AG04450 (cell line): ENCODE measurements around the gene ADAMTS16. TPM values are rescaled to one million over a fixed set of nuclear protein-coding genes. Genes with fewer than 3 reads are reported as not detected.

ENCODE experiments used
- CTCF ChIA-PET: fragments of 300-600, 350-600 bp; formaldehyde crosslinking; extraction: SDS; loops from one replicate; lab custom pipeline; 2022; ENCODE audit warnings: antibody characterized with exemption, inconsistent platforms; lab: Charles Lee
- POLR2A ChIA-PET: fragments of 350-600 bp; formaldehyde crosslinking; extraction: SDS; loops from one replicate; lab custom pipeline; 2021; ENCODE audit warnings: antibody characterized with exemption, inconsistent platforms; lab: Yijun Ruan, JAX
- DNase-seq: peaks from one replicate; pipeline ENCODE4 v3.0.0-alpha.2; 2011; ENCODE audit warnings: low read depth, low spot score
- H3K27ac ChIP-seq: one replicate; pipeline ENCODE4 v1.5.1; 2012; ENCODE audit warnings: low read depth, low read length, control low read depth
- H3K27me3 ChIP-seq: one replicate; pipeline ENCODE4 v1.6.0; 2012; ENCODE audit warnings: low read length; ENCODE audit not compliant: control insufficient read depth, insufficient read depth
- H3K4me3 ChIP-seq: 2 replicates; pipeline ENCODE4 v1.5.1; 2011; ENCODE audit warnings: mild to moderate bottlenecking, low read depth, low read length, control low read depth
- H3K9me3 ChIP-seq: 2 replicates; pipeline ENCODE4 v1.5.1; 2012; ENCODE audit warnings: low read length; ENCODE audit not compliant: control insufficient read depth, insufficient read depth
- polyA plus RNA-seq: library from polyadenylated mRNA; depleted of rRNA; stranded (reverse); fragments of >200 nt; gene quantifications from 2 replicates; pipeline ENCODE4 v1.2.3, GENCODE V29; 2011
- TF ChIP-seq, protein P1 (sequence below): IDR thresholded peaks from 2 replicates; pipeline ENCODE4 v1.5.1; 2011; ENCODE audit warnings: low read depth, low read length, control low read depth, inconsistent platforms

The ADAMTS16 gene
- polyA plus RNA-seq, 1 experiment, result 0.04 TPM

DNA sequence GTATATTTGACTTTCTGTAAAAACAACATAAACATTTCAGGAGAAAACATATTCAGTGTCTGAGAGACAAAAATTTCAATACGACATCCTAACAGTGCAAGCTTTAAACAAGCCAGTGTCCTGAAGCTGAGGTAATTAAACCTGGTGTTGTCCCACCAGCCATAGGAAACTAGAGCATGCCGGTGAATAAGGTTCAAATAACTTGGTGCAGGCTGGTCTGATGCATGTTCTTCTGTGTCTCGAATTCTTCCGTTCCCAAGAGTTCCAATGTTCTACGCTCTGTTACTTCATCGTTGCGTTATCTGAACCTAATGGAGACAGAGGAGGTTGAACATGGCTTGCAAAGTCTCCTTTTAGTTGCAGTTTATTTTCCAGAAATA is 48.9 kb downstream of the ADAMTS16 start:
- POLR2A ChIA-PET, result no interaction called here
- DNase-seq, result no peak
- H3K4me3 ChIP-seq, result no peak overlapping the region

DNA sequence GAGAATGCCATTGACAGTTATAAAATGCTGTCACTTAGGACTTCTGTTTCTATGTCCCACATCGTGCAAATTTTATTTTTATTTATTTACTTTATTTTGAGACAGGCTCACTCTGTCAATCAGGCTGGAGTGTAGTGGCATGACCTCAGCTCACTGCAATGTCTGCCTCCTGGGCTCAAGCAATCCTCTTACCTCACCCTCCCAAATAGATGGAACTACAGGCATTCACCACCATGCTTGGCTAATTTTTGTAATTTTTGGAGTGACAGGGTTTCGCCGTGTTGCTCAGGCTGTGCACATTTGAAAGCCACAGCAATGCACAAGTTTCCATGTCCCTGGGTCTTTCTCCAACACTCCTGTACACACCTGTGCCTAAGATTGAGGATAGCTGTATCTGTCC is 51.8 kb downstream of the ADAMTS16 start:
- no peak overlapping the region for H3K4me3 ChIP-seq
- ChIA-PET CTCF (no interaction called here), POLR2A (no interaction called here)
- TF ChIP-seq, protein P1, sequence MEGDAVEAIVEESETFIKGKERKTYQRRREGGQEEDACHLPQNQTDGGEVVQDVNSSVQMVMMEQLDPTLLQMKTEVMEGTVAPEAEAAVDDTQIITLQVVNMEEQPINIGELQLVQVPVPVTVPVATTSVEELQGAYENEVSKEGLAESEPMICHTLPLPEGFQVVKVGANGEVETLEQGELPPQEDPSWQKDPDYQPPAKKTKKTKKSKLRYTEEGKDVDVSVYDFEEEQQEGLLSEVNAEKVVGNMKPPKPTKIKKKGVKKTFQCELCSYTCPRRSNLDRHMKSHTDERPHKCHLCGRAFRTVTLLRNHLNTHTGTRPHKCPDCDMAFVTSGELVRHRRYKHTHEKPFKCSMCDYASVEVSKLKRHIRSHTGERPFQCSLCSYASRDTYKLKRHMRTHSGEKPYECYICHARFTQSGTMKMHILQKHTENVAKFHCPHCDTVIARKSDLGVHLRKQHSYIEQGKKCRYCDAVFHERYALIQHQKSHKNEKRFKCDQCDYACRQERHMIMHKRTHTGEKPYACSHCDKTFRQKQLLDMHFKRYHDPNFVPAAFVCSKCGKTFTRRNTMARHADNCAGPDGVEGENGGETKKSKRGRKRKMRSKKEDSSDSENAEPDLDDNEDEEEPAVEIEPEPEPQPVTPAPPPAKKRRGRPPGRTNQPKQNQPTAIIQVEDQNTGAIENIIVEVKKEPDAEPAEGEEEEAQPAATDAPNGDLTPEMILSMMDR, result no peak
- peaks cover 1% of the 10 kb centered on the region for H3K9me3 ChIP-seq
- DNase-seq, result no peak
- H3K27me3 ChIP-seq, result no peaks in the 10 kb centered on the region
- H3K27ac ChIP-seq, result no peak overlapping the region

More for the DNA sequence above, 48.9 kb downstream of the ADAMTS16 start:
- CTCF ChIA-PET, result no interaction called here
- TF ChIP-seq, protein P1, result no peak
- no peaks in the 10 kb centered on the region for H3K27me3 ChIP-seq
- no peak overlapping the region for H3K27ac ChIP-seq
- H3K9me3 ChIP-seq, result peaks cover 7% of the 10 kb centered on the region

DNA sequence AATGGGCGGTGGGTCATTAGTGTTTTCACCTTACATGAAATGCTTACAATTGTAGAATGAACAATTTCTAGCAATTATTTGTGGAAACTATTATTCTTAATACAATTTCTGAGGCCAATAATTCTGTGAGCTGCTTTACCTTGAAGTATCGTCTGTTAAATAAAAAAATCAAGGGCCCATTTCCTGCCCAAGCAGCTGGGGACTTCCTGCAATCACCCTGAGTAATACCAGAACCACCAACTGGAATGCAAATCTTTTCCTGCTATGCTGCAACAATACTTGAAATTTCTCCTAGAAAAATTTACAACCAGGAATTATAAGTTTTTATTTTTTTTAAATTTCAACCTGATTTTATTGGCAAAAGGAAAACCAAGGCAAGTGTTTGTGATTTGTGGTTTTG is 52.6 kb downstream of the ADAMTS16 start:
- TF ChIP-seq, protein P1, result no peak
- ChIA-PET CTCF (no interaction called here), POLR2A (no interaction called here)
- no peak overlapping the region for H3K4me3 ChIP-seq
- no peaks in the 10 kb centered on the region; the same call in none of the 2 replicates for H3K9me3 ChIP-seq
- H3K27me3 ChIP-seq, result no peaks in the 10 kb centered on the region
- no peak for DNase-seq
- H3K27ac ChIP-seq, result no peak overlapping the region

DNA sequence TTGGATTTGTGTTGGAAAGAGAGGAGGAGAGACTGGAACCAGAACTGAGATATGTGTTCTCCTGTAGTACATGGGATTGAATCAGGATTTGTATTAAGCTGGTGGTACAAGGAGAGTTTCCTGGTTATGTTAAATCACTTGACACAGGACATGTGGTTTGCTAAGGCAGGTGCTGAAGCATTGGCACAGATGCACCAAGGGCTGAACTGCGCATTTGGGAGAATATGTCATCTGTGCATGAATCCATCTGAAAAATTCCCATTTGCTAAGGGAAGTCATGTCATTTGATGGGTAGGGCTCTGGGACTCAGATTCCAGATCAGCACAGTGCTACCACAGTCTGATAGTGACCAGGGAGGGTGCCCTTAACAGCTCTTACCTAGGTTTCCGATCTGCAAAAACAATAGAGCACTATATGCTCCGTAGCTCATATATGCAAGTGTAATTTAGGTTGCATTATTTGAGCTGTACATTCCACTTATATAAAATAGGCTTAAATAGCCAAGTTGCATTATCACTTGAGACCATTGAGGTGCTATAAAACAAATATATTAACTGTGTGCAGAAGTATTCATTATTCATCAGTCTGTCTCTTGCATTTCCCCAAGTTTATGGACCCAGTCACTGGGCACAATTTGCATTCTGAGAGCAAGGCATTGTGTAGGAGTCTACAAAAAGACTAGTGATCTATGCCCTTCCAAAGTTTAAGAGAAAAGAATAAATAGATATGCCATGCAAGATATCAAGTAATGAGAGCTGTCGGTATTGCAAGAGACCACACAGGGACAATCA is 55.2 kb downstream of the ADAMTS16 start:
- TF ChIP-seq, protein P1, result no peak
- H3K27me3 ChIP-seq, result no peaks in the 10 kb centered on the region
- no peak for DNase-seq
- ChIA-PET POLR2A (no interaction called here), CTCF (no interaction called here)
- H3K27ac ChIP-seq, result no peak overlapping the region
- H3K4me3 ChIP-seq, result no peak overlapping the region
- peaks cover 9% of the 10 kb centered on the region for H3K9me3 ChIP-seq

DNA sequence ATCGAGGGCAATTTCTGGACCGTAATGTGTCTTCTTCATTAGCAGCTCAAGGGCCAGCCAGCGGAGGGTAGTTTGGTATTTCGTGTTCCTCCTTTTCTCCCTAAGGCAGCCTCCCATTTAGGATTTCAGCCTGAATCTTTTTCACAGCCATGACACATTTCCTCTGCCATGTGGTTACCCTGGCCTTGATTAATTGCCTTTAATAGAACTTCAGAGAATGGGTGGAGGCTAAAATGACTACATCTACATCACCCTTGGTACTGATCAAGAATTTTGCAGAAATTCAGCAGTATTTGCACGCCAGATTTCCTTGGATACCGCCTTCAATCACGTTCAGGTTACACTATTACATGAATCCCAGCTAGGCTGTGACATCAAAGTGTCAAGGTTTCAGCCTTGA is 58.0 kb downstream of the ADAMTS16 start:
- no peak for DNase-seq
- Histone ChIP-seq H3K9me3 (peaks cover 9% of the 10 kb centered on the region; the same call in 1 of the 2 replicates), H3K27ac (no peak overlapping the region), H3K4me3 (no peak overlapping the region), H3K27me3 (no peaks in the 10 kb centered on the region)
- CTCF ChIA-PET, result no interaction called here
- POLR2A ChIA-PET, result no interaction called here
- TF ChIP-seq, protein P1, result no peak
